Retinal pigment epithelial cell (primary cell): ENCODE data around the gene BCL2.

Source experiments
- DNase-seq: peaks from one replicate; pipeline ENCODE4 v3.0.0-alpha.2; 2010; ENCODE audit warnings: low read depth
- H3K4me3 ChIP-seq: 2 replicates; pipeline ENCODE4 v1.5.1; 2011; ENCODE audit warnings: mild to moderate bottlenecking, low read length, control low read depth, moderate library complexity
- TF ChIP-seq, protein P1 (sequence below): conservative IDR thresholded peaks from 2 replicates; pipeline ENCODE4 v1.5.1; 2011; ENCODE audit warnings: low read depth, low read length, control low read depth, inconsistent platforms

Gene BCL2

GRCh38 chr18:63130176-63130575 is 189.4 kb downstream of the BCL2 start:
- DNase-seq: no peak
- TF ChIP-seq, protein P1, sequence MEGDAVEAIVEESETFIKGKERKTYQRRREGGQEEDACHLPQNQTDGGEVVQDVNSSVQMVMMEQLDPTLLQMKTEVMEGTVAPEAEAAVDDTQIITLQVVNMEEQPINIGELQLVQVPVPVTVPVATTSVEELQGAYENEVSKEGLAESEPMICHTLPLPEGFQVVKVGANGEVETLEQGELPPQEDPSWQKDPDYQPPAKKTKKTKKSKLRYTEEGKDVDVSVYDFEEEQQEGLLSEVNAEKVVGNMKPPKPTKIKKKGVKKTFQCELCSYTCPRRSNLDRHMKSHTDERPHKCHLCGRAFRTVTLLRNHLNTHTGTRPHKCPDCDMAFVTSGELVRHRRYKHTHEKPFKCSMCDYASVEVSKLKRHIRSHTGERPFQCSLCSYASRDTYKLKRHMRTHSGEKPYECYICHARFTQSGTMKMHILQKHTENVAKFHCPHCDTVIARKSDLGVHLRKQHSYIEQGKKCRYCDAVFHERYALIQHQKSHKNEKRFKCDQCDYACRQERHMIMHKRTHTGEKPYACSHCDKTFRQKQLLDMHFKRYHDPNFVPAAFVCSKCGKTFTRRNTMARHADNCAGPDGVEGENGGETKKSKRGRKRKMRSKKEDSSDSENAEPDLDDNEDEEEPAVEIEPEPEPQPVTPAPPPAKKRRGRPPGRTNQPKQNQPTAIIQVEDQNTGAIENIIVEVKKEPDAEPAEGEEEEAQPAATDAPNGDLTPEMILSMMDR: no peak
- no peak overlapping the region for H3K4me3 ChIP-seq

DNA sequence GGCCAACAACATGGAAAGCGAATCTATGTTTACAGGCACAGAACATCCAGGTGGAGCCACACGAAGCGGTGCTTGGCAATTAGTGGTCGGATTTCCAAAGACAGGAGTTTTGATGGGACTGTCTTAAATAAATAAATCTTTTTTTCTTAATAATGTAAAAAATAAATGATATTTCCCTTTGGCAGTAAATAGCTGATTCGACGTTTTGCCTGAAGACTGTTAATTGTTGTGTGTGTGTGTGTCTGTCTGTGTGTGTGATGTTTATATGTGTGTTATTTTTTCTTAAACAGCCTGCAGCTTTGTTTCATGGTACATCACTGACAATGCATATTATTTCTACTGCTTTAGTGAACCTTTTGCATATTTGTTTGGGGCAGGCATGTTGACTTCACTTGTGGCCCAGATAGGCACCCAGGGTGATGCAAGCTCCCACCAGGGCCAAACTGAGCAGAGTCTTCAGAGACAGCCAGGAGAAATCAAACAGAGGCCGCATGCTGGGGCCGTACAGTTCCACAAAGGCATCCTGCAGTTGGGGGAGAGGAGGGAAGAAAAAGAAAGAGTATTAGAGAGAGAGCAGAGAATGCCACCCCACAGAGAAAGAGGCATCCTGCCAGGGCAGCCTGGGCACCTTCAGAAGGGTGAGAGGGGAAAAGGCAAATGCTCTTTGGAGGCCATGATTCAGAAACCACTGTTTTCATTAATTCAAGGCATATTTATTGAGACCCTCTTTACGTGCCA is 191.2 kb downstream of the BCL2 start:
- DNase-seq: no peak
- TF ChIP-seq, protein P1: no peak
- H3K4me3 ChIP-seq: no peak overlapping the region

DNA sequence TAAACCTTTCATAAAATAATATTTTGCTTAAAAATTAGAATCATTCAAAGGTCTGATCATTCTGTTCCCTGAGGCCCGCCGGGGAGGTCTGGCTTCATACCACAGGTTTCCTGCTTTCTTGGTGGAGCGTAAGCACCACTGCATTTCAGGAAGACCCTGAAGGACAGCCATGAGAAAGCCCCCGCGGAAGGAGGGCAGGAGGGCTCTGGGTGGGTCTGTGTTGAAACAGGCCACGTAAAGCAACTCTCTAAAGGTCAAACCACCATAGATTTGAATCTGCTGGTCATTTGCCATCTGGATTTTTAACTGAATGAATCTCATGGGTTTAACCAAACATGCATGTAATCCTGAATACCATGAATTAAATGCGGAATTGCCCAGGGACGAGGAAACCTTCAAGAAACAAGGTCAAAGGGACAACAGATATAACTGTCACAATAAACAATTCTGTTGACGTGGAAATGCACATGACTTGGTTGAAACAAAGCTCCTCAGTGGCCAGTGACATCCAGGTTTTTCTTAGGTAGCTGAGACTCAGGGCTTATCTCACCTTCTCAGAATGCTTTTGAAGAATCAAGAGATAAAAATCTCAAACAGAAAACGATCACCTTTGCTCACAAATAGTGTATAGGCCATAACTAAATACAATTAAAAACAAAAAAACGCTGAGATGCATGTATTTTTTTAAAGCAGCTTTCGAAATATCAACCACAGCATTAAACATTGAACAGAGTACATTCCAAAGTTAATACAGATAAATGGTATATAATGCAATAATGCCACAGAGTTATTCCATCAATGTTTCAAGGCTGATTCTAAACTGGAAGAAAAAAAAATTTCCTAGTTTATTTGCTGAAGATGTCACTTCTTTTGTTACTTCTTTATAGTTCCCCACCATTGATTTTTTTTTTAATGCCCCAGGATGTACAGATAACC is 193.2 kb downstream of the BCL2 start:
- no peak overlapping the region for H3K4me3 ChIP-seq
- DNase-seq: no peak
- TF ChIP-seq, protein P1: no peak

DNA sequence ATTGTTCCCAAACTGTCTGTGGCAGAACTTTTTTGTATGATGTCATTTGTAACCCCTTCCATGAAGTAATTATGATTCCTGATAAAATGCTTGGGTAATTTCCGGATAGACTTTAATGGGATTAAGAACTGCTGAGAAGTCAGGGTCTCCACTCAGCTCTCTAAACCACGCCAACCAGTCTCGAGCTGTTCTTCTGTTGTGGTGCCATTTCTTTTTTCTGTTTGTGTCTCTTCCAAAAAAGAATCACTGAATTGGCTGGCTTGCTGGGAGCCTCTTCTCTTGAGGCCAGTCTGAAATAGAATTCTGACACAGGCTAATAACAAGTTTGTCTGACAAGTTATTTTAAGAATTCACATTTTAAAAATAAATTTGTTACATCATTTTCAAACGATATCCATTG is 198.9 kb downstream of the BCL2 start:
- peak; percentile 6 for DNase-seq
- TF ChIP-seq, protein P1: no peak
- no peak overlapping the region for H3K4me3 ChIP-seq

- TF ChIP-seq, protein P1: peak; percentile 56
- no peak for DNase-seq
- H3K4me3 ChIP-seq: no peak overlapping the region
Observed at GRCh38 chr18:63119647-63120046, 199.9 kb downstream of the BCL2 start.

- no peak overlapping the region for H3K4me3 ChIP-seq
- TF ChIP-seq, protein P1: no peak
- no peak for DNase-seq
Observed at GRCh38 chr18:63113899-63114565, 205.5 kb downstream of the BCL2 start.
